ENCODE data around the gene MYLK. TPM values are rescaled to one million over a fixed set of nuclear protein-coding genes. Genes with fewer than 3 reads are reported as not detected.
A peak's percentile ranks its signal among the peaks of the same experiment; 100 is the strongest.

The MYLK gene
- total RNA-seq, 1 donor from 2014 or later: 24.3 TPM

DNA sequence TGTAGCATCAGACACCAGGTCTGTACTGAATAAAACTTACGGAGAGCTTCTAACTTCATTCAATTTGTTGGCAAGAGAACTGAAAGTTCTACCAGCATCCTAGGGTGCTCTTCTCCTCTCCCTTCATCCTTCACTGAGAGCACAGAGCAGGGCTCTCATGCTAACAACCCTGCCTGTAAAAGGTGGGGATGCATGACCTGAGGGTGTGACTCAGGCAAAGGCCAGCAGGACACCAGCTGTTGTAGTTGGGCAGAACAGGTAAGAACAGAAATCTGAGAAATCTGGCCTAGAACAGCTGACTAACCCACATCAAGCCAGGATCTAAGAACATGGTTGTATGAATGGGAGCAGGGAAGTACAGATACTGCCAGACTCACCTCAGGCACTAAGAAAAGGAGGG lies 64.2 kb downstream of the MYLK start:
- no peak for DNase-seq (ENCODE audit: extremely low spot score, unreplicated experiment)
- H3K9me3 Mint-ChIP-seq (ENCODE audit: unreplicated experiment): peaks cover 9% of the 10 kb centered on the region
- no peak overlapping the region for H3K4me3 Mint-ChIP-seq (ENCODE audit: unreplicated experiment)
- no peaks in the 10 kb centered on the region for H3K36me3 Mint-ChIP-seq (ENCODE audit: unreplicated experiment)
- TF ChIP-seq, protein P1, sequence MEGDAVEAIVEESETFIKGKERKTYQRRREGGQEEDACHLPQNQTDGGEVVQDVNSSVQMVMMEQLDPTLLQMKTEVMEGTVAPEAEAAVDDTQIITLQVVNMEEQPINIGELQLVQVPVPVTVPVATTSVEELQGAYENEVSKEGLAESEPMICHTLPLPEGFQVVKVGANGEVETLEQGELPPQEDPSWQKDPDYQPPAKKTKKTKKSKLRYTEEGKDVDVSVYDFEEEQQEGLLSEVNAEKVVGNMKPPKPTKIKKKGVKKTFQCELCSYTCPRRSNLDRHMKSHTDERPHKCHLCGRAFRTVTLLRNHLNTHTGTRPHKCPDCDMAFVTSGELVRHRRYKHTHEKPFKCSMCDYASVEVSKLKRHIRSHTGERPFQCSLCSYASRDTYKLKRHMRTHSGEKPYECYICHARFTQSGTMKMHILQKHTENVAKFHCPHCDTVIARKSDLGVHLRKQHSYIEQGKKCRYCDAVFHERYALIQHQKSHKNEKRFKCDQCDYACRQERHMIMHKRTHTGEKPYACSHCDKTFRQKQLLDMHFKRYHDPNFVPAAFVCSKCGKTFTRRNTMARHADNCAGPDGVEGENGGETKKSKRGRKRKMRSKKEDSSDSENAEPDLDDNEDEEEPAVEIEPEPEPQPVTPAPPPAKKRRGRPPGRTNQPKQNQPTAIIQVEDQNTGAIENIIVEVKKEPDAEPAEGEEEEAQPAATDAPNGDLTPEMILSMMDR (IDR thresholded peaks at IDR 0.05): no peak
- H3K27ac Mint-ChIP-seq (ENCODE audit: unreplicated experiment): no peak overlapping the region
- H3K27me3 Mint-ChIP-seq (ENCODE audit: unreplicated experiment): no peaks in the 10 kb centered on the region
- peaks cover 20% of the 10 kb centered on the region for H3K4me1 Mint-ChIP-seq (ENCODE audit: unreplicated experiment)

DNA sequence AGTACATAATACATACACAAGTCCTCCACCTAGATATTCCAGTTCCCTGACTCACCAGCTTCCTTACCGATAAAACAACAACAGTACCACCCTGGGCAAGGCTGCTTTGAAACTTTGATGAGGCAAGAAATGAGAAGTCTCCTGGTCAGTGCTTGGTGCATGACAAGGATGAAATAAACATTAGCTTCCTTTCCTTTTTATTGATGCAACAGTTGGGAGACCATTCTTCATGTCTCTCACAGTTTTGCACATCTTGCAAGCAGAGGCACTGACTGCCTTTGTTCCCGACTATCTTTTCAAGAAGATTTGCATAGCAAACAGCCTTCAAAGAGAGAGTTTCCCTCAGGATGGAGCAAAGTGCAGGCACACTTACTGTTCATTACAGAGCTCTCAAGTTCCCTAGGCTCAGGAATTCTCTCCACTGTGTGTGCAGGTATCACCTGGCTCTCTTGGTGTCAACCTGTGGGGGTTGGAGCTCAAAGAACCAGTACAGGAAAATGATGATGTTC lies 65.2 kb downstream of the MYLK start:
- no peak for DNase-seq (ENCODE audit: extremely low spot score, unreplicated experiment)
- Mint-ChIP-seq H3K9me3 (ENCODE audit: unreplicated experiment) (peaks cover 9% of the 10 kb centered on the region), H3K4me1 (ENCODE audit: unreplicated experiment) (peaks cover 20% of the 10 kb centered on the region), H3K27me3 (ENCODE audit: unreplicated experiment) (no peaks in the 10 kb centered on the region), H3K27ac (ENCODE audit: unreplicated experiment) (no peak overlapping the region), H3K4me3 (ENCODE audit: unreplicated experiment) (no peak overlapping the region), H3K36me3 (ENCODE audit: unreplicated experiment) (no peaks in the 10 kb centered on the region)
- TF ChIP-seq, protein P1 (IDR thresholded peaks at IDR 0.05): no peak

DNA sequence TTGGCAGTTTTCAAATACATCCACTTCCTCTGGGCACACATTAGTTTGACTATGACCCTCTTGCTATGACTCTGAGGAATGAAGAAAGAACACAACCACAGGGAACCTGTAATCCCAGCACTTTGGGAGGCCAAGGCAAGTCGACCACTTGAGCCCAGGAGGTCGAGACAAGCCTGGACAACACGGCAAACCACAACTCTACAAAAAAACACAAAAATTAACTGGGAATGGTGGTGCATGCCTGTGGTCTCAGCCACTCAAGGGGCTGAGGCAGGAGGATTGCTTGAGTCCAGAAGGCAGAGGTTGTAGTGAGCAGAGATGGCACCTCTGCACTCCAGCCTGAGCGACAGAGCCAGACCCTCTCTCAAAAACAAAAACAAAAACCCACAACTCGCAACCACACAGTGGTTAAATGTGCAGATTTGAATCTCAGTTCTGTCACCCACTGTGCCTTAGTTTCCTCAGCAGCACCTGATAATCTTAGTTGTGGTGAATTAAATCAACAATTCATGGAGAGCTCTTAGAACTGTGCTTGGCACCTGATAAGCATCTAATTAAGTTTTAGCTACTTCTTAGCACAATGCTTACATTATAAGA lies 65.7 kb downstream of the MYLK start:
- no peak overlapping the region for H3K4me3 Mint-ChIP-seq (ENCODE audit: unreplicated experiment)

DNA sequence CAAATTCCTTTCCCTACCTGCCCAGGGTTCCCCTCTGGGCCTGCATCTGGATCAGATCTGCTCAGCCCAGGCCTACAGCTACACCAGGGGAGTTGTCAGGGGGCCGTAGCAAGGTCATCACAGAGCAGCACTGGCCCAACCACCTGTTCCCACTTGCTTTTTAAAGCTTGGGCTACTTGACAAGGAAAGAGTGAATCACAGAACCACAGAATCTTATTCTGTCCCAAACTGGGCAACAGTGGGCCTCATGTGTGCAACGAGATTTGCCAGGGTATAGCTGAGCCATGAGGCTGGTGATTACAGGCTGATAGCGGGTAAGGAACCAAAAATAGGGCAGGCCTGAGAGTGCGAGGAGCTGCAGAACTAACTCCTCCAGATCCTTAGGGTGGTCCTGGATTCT lies 66.7 kb downstream of the MYLK start:
- no peak overlapping the region for H3K27ac Mint-ChIP-seq (ENCODE audit: unreplicated experiment)
- DNase-seq (ENCODE audit: extremely low spot score, unreplicated experiment): peak; percentile 59
- H3K36me3 Mint-ChIP-seq (ENCODE audit: unreplicated experiment): no peaks in the 10 kb centered on the region
- H3K27me3 Mint-ChIP-seq (ENCODE audit: unreplicated experiment): no peaks in the 10 kb centered on the region
- peaks cover 5% of the 10 kb centered on the region for H3K9me3 Mint-ChIP-seq (ENCODE audit: unreplicated experiment)
- peaks cover 20% of the 10 kb centered on the region for H3K4me1 Mint-ChIP-seq (ENCODE audit: unreplicated experiment)
- no peak overlapping the region for H3K4me3 Mint-ChIP-seq (ENCODE audit: unreplicated experiment)
- TF ChIP-seq, protein P1 (IDR thresholded peaks at IDR 0.05): no peak

More for the DNA sequence above, 65.7 kb downstream of the MYLK start:
- no peaks in the 10 kb centered on the region for H3K36me3 Mint-ChIP-seq (ENCODE audit: unreplicated experiment)
- no peak for DNase-seq (ENCODE audit: extremely low spot score, unreplicated experiment)
- H3K27me3 Mint-ChIP-seq (ENCODE audit: unreplicated experiment): no peaks in the 10 kb centered on the region
- TF ChIP-seq, protein P1 (IDR thresholded peaks at IDR 0.05): no peak
- H3K4me1 Mint-ChIP-seq (ENCODE audit: unreplicated experiment): peaks cover 20% of the 10 kb centered on the region
- H3K27ac Mint-ChIP-seq (ENCODE audit: unreplicated experiment): no peak overlapping the region
- peaks cover 9% of the 10 kb centered on the region for H3K9me3 Mint-ChIP-seq (ENCODE audit: unreplicated experiment)

DNA sequence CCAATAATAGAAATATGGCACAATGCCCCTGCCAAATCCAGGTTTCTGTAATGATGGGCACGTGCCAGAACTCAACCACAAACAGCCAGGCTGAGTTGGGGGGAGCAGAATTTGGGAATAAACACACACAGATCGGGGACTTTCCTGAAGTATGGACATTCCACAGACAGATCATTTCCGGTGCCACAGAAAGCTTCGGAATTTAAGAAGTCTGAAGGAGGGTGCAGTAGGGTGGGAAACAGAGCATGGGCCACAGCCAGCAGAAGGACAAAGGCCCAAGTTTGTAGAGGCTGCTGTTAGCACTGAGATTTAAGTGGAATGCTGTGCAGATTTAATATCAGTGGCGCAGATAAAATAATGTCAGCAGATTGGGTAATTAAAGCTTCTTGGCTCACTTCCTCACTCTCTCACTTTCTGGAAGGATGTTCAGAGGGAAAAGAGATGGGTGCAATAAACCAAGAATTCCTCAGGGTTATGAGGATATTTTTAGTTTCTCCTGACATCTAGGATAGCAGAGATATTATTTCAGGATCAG lies 67.4 kb downstream of the MYLK start:
- H3K36me3 Mint-ChIP-seq (ENCODE audit: unreplicated experiment): no peaks in the 10 kb centered on the region
- no peak overlapping the region for H3K27ac Mint-ChIP-seq (ENCODE audit: unreplicated experiment)
- TF ChIP-seq, protein P1 (IDR thresholded peaks at IDR 0.05): no peak
- peak; percentile 27 for DNase-seq (ENCODE audit: extremely low spot score, unreplicated experiment)
- peaks cover 20% of the 10 kb centered on the region for H3K4me1 Mint-ChIP-seq (ENCODE audit: unreplicated experiment)
- H3K4me3 Mint-ChIP-seq (ENCODE audit: unreplicated experiment): no peak overlapping the region
- H3K27me3 Mint-ChIP-seq (ENCODE audit: unreplicated experiment): no peaks in the 10 kb centered on the region
- no peaks in the 10 kb centered on the region for H3K9me3 Mint-ChIP-seq (ENCODE audit: unreplicated experiment)
